Right hindlimb (tissue), 1 donor: ENCODE results near the gene ONECUT1.

Source experiments
- DNase-seq: peaks from one replicate; pipeline ENCODE4 v3.0.0-alpha.2; 2018

Gene ONECUT1

GRCh38 chr15:52796753-52797520, 6.8 kb upstream of the ONECUT1 start:
- DNase-seq = no peak

GRCh38 chr15:52796228-52796521, 6.0 kb upstream of the ONECUT1 start:
- DNase-seq = no peak

- no peak for DNase-seq
Measured at GRCh38 chr15:52795464-52796227, 5.5 kb upstream of the ONECUT1 start.

GRCh38 chr15:52794665-52795463, 4.7 kb upstream of the ONECUT1 start:
- no peak for DNase-seq

- no peak for DNase-seq
Measured at GRCh38 chr15:52791776-52792175, 1.6 kb upstream of the ONECUT1 start.

GRCh38 chr15:52790941-52791751, 1.0 kb upstream of the ONECUT1 start:
- no peak for DNase-seq

GRCh38 chr15:52789601-52790168, 451 bp downstream of the ONECUT1 start:
- no peak for DNase-seq

- DNase-seq = no peak
Measured at GRCh38 chr15:52789008-52789600, 1.0 kb downstream of the ONECUT1 start.

GRCh38 chr15:52788099-52788986, 1.8 kb downstream of the ONECUT1 start:
- DNase-seq = no peak

- DNase-seq = no peak
Measured at GRCh38 chr15:52787549-52788098, 2.5 kb downstream of the ONECUT1 start.

- DNase-seq = no peak
Measured at GRCh38 chr15:52787123-52787503, 3.0 kb downstream of the ONECUT1 start.

- DNase-seq = no peak
Measured at GRCh38 chr15:52786436-52787122, 3.6 kb downstream of the ONECUT1 start.

GRCh38 chr15:52785672-52786406, 4.3 kb downstream of the ONECUT1 start:
- no peak for DNase-seq

- DNase-seq = no peak
Measured at GRCh38 chr15:52784799-52785671, 5.1 kb downstream of the ONECUT1 start.

GRCh38 chr15:52783929-52784798, 6.0 kb downstream of the ONECUT1 start:
- DNase-seq = no peak

GRCh38 chr15:52783191-52783829, 6.8 kb downstream of the ONECUT1 start:
- DNase-seq = no peak

- DNase-seq = no peak
Measured at GRCh38 chr15:52782514-52782913, 7.6 kb downstream of the ONECUT1 start.
